ENCODE results near the gene SNX8. TPM values are rescaled to one million over a fixed set of nuclear protein-coding genes. Genes with fewer than 3 reads are reported as not detected.

SNX8 gene
- total RNA-seq, 2 donors from 2014 or later: 10.7 to 29.2 TPM

DNA sequence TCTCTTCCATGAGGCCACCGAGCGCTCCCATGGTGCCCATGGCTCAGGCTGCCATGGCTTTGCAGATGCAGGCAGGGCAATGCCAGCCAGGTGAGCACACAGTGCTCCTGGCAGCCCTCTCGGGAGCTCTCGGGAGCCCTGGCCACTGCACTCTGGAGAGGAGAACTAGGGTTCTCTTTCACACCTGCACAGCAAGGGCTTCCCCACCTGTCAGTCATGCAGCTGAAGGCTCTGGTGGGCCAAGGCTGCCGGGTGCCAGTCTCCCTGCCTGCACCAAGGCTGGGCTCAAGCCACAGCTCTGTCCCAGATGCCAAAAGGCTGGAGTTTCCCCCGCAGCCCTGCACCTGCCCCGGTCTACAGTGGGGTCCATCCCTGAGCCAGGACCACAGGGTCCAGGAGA is 39.6 kb downstream of the SNX8 start:
- no peaks in the 10 kb centered on the region for H3K9me3 ChIP-seq
- WGBS: 89% methylated on average over 7 of the region's 7 CpGs
- no peak overlapping the region for H3K4me3 ChIP-seq
- H3K27ac ChIP-seq: no peak overlapping the region
- no peaks in the 10 kb centered on the region for H3K4me1 ChIP-seq (replicated peaks)
- no peaks in the 10 kb centered on the region for H3K27me3 ChIP-seq (replicated peaks; ENCODE audit: insufficient read depth)
- no peak for DNase-seq (ENCODE audit: low spot score)
- no peaks in the 10 kb centered on the region for H3K36me3 ChIP-seq
- intact Hi-C loops (cut with DNase I): no loop called here
- TF ChIP-seq CTCF (IDR thresholded peaks at IDR 0.05): no peak
- TF ChIP-seq POLR2A (IDR thresholded peaks at IDR 0.05): no peak
- TF ChIP-seq POLR2AphosphoS5 (IDR thresholded peaks at IDR 0.05): no peak

DNA sequence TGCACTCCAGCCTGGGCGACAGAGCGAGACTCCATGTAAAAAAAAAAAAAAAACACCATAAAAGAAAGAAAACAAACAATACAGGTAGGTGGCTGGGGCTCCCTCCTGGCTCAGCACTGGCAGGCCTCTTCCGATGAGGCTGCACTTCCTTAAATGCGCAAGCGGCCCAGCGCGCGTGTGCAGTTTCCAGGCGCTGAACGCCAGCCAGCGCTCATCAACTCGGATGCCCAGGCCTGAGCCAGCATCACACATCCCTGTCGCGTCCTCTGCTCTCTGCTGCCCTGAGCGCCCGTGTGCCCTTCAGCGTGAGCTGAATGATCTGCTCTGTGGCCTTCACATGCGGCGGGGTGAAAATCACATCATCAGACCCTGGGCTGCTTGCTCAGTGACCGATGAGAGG is 40.4 kb downstream of the SNX8 start:
- no peak overlapping the region for H3K4me3 ChIP-seq
- no peaks in the 10 kb centered on the region for H3K27me3 ChIP-seq (replicated peaks; ENCODE audit: insufficient read depth)
- no peaks in the 10 kb centered on the region for H3K9me3 ChIP-seq
- WGBS: 90% methylated on average over 20 of the region's 20 CpGs
- H3K36me3 ChIP-seq: no peaks in the 10 kb centered on the region
- H3K27ac ChIP-seq: no peak overlapping the region
- H3K4me1 ChIP-seq (replicated peaks): no peaks in the 10 kb centered on the region
- DNase-seq (ENCODE audit: low spot score): no peak
- intact Hi-C loops (cut with DNase I): no loop called here
- no peak for TF ChIP-seq POLR2A (IDR thresholded peaks at IDR 0.05)
- no peak for TF ChIP-seq POLR2AphosphoS5 (IDR thresholded peaks at IDR 0.05)
- no peak for TF ChIP-seq CTCF (IDR thresholded peaks at IDR 0.05)

DNA sequence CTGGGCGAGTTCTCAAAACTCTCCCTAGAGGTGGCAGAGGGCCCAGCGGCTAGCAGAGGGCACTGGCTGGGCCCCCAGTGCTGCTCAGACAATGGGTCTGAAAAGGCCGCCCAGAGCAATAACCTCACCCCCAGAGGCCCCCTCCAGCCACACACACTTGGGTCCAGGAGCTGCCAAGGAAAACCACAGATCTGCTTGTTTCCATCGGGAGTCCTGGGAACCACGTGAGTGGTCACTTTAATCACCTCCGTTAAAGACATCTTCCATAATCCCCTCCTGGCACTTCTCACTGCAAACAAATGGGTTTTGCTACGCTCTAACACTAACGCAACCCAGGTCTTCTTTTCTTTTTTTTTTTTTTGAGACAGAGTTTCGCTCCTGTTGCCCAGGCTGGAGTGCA is 42.2 kb downstream of the SNX8 start:
- Histone ChIP-seq H3K27me3 (replicated peaks; ENCODE audit: insufficient read depth) (no peaks in the 10 kb centered on the region), H3K36me3 (no peaks in the 10 kb centered on the region), H3K9me3 (no peaks in the 10 kb centered on the region), H3K27ac (no peak overlapping the region), H3K4me1 (replicated peaks) (no peaks in the 10 kb centered on the region), H3K4me3 (no peak overlapping the region)
- TF ChIP-seq CTCF (IDR thresholded peaks at IDR 0.05): no peak
- no peak for TF ChIP-seq POLR2A (IDR thresholded peaks at IDR 0.05)
- no peak for TF ChIP-seq POLR2AphosphoS5 (IDR thresholded peaks at IDR 0.05)
- DNase-seq (ENCODE audit: low spot score): no peak
- intact Hi-C loops (cut with DNase I): no loop called here
- 85% methylated on average over 9 of the region's 9 CpGs for WGBS

GRCh38 chr7:2271273-2272026 is 42.8 kb downstream of the SNX8 start:
- no peak overlapping the region for H3K27ac ChIP-seq
- 79% methylated on average over 27 of the region's 27 CpGs for WGBS
- intact Hi-C loops (cut with DNase I): no loop called here
- TF ChIP-seq CTCF (IDR thresholded peaks at IDR 0.05) (no peak), POLR2A (IDR thresholded peaks at IDR 0.05) (no peak), POLR2AphosphoS5 (IDR thresholded peaks at IDR 0.05) (no peak)
- no peaks in the 10 kb centered on the region for H3K4me1 ChIP-seq (replicated peaks)
- no peaks in the 10 kb centered on the region for H3K36me3 ChIP-seq
- no peaks in the 10 kb centered on the region for H3K27me3 ChIP-seq (replicated peaks; ENCODE audit: insufficient read depth)
- H3K9me3 ChIP-seq: no peaks in the 10 kb centered on the region
- DNase-seq (ENCODE audit: low spot score): no peak
- no peak overlapping the region for H3K4me3 ChIP-seq

DNA sequence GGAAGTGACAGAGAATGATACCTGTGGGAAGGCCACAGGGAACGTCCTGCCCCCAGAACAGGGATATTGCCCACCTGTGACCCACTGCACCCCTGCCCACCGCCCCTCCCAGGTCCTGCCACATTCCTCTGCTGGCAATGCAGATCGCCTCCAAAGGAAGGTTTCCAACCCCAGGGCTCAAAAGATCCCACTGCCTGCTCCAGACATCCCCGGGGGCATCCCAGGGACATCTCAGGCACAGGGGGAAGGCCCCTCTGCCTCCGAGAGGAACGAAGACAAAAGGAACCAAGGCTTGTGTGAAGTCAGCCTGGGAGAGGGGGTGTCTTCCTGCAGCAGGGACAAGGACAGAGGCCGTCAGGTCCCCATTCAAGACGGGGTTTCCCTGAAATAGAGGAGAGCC is 43.7 kb downstream of the SNX8 start:
- Histone ChIP-seq H3K4me3 (no peak overlapping the region), H3K27me3 (replicated peaks; ENCODE audit: insufficient read depth) (no peaks in the 10 kb centered on the region), H3K9me3 (no peaks in the 10 kb centered on the region), H3K36me3 (no peaks in the 10 kb centered on the region), H3K4me1 (replicated peaks) (no peaks in the 10 kb centered on the region), H3K27ac (no peak overlapping the region)
- intact Hi-C loops (cut with DNase I): no loop called here
- DNase-seq (ENCODE audit: low spot score): no peak
- TF ChIP-seq CTCF (IDR thresholded peaks at IDR 0.05) (no peak), POLR2AphosphoS5 (IDR thresholded peaks at IDR 0.05) (no peak), POLR2A (IDR thresholded peaks at IDR 0.05) (no peak)
- WGBS: 85% methylated on average over 8 of the region's 8 CpGs

Data from prostate gland (tissue), 2 donors.